GM13977 (cell line): ENCODE data around the gene ABCF2.

Source experiments
- DNase-seq: peaks from one replicate; pipeline ENCODE4 v3.0.0; 2012; ENCODE audit warnings: low spot score
- in situ Hi-C: fragments of 300-500 bp; cut with MboI; formaldehyde crosslinking; loops from one replicate; pipeline ENCODE4 v1.12.0; 2022; ENCODE audit warnings: low sequenced_read_pairs, low pct_unique_long_range_greater_than_20kb, mixed read lengths, inconsistent platforms; ENCODE audit not compliant: unreplicated experiment
- TF ChIP-seq, protein P1 (sequence below): IDR thresholded peaks from 2 replicates; pipeline ENCODE4 v1.5.1; 2012; ENCODE audit warnings: mild to moderate bottlenecking, control low read depth; ENCODE audit not compliant: insufficient read depth; ENCODE audit errors: extremely low read depth, missing control alignments

The ABCF2 gene

GRCh38 chr7:151175793-151176311 lies 51.2 kb downstream of the ABCF2 start:
- TF ChIP-seq, protein P1, sequence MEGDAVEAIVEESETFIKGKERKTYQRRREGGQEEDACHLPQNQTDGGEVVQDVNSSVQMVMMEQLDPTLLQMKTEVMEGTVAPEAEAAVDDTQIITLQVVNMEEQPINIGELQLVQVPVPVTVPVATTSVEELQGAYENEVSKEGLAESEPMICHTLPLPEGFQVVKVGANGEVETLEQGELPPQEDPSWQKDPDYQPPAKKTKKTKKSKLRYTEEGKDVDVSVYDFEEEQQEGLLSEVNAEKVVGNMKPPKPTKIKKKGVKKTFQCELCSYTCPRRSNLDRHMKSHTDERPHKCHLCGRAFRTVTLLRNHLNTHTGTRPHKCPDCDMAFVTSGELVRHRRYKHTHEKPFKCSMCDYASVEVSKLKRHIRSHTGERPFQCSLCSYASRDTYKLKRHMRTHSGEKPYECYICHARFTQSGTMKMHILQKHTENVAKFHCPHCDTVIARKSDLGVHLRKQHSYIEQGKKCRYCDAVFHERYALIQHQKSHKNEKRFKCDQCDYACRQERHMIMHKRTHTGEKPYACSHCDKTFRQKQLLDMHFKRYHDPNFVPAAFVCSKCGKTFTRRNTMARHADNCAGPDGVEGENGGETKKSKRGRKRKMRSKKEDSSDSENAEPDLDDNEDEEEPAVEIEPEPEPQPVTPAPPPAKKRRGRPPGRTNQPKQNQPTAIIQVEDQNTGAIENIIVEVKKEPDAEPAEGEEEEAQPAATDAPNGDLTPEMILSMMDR: no peak
- no peak for DNase-seq
- in situ Hi-C loops: no loop called here

GRCh38 chr7:151175047-151175792 lies 51.8 kb downstream of the ABCF2 start:
- in situ Hi-C loops: no loop called here
- DNase-seq: no peak
- TF ChIP-seq, protein P1: no peak

DNA sequence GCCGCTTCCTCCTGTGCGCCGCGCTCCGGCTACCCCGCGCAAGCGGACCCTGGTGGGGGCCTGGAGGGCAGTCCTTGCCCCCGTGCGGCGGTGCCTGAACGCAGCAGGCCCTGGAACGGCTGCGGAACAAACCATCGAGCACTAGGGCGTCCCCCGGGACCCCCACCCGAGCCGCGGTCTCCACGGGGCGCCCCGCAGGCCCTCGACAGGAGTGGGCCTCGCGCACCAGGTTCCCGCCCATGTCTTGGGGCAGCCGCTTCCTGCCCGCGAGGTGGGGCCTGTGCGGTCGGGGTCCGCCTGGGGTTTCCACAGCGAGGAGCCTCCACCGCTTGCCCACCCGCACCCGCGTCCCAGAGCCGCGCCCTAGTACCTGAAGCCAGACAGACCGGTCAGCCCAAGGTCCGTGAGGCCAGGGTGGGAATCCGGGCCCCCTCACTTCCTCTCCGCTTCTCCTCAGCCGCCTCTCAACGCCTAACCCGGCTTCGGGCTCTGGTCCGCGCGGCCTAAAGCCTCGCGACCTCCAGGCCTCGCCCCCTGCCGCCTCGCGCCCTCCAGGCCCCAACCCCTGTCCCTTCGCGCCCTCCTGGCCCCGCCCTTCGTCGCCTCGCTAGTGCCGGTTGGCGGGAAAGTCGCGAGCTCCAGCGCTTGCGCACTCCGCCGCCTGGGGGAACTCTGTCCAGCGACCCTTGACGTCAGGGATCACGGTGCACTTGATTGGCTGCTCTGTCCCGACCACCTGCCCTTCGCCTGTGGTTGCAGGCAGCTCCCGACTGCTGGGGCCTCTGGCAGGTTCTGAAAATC lies 52.6 kb downstream of the ABCF2 start:
- TF ChIP-seq, protein P1: no peak
- in situ Hi-C loops: no loop called here
- no peak for DNase-seq

DNA sequence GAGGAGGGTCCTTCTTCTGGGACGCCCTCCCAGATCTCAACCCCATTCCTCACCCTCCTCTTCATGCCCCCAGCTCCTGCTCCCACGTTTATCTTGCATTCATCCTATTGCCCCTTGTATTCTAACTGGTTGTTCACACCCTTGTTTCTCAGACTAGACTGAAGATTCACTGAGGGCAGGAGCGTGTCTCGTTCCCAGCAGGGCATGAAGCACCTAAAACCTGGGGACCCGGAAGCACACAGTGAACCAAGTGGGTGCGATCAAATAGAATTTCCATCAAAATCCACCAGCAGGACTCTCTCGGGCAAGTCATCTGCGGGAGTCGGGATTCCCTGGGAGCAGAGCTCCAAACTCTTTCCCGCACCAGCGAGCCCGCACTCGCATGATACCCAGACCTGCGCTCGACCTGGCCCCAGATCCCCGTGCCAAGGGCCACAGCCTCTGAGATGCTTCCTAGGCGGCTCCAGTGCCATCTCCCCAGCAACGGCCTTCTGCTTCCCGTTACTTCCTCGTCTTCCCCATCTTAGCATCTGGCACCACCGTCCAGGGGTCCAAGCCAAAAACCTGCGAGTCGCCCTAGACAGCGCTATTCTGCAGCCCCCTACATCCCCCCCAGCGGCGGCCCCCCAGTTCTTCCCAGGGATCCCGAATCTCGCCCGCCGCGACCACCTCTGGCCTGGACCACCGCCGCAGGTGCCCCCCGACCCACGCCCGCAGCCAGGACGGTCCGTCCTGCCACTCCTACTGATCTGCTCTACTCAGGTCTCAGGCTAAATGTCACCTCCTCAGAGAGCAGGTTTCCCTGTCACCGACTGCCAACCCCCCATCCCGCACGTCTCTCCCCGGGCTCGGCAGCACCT lies 53.4 kb downstream of the ABCF2 start:
- no peak for DNase-seq
- TF ChIP-seq, protein P1: no peak
- in situ Hi-C loops: no loop called here

DNA sequence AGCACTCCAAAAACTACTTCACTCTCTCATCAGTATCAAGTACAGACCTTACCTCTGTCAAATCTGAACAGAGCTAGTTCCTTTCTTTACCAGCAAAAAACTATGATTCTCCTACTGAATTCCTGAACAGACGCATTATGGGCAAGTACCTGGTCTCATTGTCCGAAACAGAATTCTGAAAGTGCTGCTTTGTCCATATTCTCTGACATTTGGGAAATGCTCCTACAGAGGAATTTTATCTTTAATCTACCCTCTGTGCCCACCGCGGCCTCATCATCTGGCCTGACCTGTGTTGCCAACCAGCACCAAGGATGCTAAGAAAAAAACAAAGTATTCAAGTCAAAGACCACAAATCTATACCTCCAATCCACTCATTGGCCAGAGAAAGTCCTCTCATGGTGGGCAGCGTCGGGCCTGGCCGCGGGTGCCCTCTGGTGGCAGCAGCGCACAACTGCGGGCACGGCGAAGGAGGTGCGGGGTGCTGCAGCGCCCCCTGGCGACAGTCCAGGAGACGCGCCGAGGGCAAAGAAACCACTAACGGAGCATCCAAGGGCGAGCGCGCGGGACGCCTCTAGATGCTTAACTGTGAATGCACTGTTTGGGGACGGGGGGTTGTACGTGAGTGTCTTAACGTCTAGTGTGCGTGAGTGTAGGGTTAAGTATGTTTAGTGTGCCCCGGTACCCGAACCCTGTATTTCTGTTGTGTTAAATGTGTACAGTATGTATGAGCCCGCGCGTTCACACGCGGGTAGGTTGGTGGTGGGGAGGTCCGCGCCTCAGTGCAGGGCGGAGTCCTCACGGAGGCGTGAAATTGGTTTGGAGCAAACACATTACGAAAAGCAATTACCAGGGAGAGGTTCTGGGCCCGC lies 54.5 kb downstream of the ABCF2 start:
- DNase-seq: peak; percentile 94
- in situ Hi-C loops: no loop called here
- TF ChIP-seq, protein P1: peak; percentile 100
